ENCODE data around the gene SMIM31.

DNA sequence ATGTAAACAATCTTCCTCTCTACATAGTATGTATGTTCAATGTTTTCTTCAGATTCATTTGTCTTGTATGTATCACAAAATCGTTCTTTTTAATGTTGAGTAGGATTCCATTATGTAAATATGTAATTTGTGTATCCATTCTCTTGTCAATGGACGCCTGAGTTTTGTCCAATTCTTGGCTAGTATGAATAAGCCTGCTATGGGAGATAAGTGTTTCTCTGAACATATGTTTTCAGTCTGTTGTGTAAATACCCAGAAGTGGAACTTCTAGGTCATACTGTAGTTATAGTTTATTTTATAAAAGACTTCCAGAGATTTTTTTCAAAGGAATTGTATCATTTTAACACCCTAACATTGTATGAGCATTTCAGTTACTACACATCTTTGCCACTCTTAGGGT lies 2.8 kb downstream of the SMIM31 start:
- TF ChIP-seq EZH2 (IDR thresholded peaks at IDR 0.05; ENCODE audit: low read length): no peak
- TF ChIP-seq, protein P1, sequence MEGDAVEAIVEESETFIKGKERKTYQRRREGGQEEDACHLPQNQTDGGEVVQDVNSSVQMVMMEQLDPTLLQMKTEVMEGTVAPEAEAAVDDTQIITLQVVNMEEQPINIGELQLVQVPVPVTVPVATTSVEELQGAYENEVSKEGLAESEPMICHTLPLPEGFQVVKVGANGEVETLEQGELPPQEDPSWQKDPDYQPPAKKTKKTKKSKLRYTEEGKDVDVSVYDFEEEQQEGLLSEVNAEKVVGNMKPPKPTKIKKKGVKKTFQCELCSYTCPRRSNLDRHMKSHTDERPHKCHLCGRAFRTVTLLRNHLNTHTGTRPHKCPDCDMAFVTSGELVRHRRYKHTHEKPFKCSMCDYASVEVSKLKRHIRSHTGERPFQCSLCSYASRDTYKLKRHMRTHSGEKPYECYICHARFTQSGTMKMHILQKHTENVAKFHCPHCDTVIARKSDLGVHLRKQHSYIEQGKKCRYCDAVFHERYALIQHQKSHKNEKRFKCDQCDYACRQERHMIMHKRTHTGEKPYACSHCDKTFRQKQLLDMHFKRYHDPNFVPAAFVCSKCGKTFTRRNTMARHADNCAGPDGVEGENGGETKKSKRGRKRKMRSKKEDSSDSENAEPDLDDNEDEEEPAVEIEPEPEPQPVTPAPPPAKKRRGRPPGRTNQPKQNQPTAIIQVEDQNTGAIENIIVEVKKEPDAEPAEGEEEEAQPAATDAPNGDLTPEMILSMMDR (optimal IDR thresholded peaks at IDR 0.05 in 1 of 3, IDR thresholded peaks at IDR 0.05 in 1 of 3, conservative IDR thresholded peaks at IDR 0.05 in 1 of 3; ENCODE audit: extremely low read depth in 1 of 3, insufficient read depth in 2 of 3, low read length in 3 of 3): no peak

Measured in keratinocyte (primary cell).